NCI-H526 treated with DMSO at 0.1 percent for 48 hours (cell line): Measurements from ENCODE around the gene ASAP3.

ENCODE experiments used
- DNase-seq: peaks from one replicate; lab custom pipeline; 2025; lab: John Stamatoyannopoulos, UW

Gene ASAP3

DNA sequence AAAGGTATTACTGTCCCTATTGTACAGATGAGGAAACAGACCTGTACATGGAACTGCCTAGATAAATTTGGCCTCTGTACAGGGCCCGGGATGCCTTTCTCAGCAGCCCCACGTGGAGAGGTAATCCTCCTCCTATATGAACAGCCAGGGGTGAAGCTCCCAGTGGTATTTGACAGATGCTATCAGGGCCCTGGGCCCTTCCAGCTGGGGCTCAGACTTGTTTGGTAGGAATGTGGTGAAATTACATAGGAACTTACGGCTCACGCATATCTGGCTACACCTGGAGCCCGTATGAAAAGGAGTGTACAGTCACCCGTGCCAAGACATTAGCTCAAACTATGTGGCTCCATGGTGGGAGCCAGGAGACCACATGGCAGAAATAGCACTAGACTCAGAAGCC is 34.7 kb downstream of the ASAP3 start:
- DNase-seq: no peak

DNA sequence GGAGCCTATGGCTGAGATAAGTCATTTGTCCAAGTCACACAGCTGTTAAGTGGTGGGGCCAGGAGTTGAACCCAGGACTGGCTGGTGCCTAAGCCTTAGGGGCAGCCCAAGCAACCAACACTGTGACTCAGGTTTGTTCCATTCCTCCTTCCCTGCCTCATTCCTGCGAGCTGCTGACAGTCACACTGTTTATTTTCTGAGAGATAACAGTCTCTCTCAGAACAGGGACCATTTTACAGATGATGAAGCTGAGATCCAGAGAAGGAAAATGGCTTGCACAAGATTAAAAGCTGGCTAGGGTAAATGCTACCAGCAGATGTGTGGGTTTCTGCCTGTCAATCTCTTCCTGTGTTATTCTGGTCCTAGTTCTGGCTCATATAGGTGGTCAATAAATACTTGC is 35.1 kb downstream of the ASAP3 start:
- DNase-seq: no peak

DNA sequence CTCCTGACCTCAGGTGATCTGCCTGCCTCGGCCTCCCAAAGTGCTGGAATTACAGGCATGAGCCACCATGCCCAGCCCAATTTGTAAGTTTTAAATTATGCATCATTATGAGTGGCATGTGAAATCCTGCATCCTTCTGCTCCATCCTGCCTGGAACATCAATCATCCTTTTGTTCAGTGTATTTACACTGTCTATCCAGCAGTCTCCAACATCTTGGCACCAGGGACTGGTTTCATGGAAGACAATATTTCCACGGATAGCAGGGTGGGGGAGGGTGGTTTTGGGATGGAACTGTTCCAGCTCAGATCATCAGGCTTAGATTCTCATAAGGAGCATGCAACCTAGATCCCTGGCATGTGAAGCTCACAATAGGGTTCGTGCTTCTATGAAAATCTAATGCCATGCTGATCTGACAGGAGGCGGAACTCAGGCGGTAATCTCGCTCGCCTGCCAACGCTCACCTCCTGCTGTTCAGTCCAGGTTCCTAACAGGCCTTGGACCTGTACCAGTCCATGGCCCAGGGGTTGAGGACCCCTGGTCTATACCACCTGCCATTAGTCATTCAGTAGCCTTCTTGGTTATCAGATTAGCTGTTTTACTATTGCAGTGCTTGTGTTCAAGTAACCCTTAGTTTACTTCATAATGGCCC is 37.2 kb downstream of the ASAP3 start:
- DNase-seq: no peak

DNA sequence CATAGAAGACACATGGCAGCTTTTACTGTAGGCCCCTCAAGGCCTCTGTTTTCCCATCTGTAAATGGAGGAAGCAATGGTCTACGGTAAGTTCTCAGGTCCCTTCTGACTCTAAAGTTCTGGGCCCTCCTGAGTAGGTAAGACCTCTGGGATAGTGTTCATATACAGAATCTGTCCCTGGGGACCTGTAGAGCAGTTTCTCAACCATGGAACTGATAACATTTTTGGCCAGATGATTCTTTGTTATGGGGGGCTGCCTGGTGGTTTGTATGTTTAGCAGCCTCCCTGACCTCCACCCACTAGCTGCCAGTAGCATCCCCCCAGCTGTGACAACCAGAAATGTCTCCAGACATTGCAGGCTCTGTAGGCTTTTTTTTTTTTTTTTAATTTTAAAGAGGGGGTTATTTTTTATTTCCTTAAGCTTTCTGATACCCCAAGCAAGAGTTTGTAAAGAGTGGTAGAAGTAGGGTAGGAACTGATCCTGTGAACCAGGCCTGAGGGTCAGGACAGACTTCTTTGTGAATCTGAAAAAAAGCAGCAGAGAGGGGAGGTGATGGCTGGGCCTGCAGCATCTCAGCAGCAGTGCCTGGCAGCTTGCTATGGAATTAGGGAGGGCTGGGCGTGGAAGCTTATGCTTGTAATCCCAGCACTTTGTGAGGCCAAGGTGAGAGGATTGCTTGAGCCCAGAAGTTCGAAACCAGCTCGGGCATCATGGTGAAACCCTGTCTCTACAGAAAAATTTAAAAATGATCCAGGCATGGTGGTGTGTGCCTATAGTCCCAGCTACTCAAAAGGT is 39.2 kb downstream of the ASAP3 start:
- DNase-seq: no peak

DNA sequence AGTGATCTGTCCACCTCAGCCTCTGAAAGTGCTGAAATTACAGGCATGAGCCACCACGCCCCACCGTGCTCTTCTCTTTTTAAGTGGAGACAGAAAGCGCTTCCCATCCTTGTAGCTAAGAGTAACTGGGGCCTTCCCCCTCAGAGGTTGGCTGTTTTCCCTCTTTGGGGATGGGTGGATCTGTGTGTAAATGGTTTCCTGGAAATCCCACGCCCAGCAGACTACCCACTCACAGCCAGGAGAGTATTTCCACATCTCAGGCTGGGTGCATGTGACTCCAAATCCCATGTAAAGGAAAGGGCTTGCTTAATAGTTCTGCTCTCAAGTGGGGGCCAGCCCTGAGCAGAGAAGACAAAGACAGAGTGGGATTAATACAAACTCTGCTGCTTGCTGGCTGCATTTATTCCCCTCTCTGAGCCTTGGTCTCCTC is 39.9 kb downstream of the ASAP3 start:
- DNase-seq: no peak

DNA sequence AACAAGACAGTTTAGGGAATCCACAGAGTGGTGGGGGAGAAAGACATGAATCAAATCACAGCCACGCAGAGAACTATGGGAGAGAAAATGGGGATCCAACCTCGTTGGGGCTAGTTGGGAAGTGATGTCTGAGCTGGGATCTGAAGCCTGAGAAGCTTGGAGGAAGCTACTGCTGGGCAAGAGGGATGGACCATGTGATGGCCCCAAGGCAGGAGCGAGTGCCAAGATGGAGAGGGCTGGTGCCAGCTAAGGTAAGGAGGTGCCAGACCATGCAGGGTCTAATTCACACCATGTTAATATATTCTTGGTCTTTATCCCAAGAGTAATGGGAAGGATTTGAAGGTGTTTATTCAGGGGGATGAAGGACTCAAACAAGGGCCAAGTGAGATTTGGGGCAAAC is 41.2 kb downstream of the ASAP3 start:
- DNase-seq: no peak

DNA sequence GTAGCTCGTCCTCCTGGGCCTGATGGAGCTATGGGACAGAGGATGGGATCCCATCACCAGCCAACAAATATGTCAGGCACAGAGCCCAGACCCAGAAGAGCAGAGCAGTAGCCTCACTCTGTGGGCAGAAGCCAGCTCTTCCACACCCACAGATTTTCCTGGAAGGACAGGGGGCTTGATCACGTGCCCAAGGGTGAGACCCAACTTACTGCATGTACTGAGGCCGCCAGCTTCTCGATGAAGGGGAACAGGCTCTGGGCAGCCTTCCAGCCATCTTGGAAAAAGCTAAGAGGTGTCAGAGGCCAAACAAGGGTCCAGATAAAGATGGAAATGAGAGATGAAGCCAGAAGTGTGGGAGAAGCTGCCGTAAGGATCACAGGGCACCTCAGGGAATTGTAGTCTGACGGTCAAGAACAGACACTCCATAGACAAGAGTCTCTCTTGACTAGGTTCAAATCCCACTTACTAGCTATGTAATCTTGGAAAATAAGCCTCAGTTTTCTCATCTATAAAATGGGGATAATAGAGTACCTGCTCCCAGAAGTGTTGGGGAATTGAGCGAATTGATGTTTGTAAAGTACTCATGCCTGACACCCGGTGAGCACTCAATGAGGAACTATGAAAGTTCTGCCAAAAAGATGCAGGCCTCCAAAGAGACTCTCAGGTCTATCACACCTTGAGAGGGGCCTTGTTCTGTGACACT is 42.4 kb downstream of the ASAP3 start:
- no peak for DNase-seq

DNA sequence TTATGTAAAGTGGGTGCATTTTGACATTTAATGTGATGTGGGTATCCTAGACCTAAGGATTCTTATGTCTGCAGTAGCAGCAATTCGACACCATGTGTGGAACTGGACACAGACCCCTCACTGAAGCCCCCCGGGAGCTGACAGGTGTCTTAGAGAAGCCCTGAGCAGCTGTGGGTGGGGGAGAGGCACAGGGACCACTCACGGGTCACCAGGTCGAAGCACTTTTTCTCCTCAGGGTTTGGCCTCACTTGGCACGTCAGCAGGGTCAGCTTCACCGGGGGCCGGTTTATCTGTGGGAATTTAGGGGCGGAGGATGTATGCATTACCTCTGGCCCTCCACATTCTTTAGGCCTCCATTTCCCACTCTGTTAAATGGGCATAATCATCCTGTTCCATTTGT is 45.4 kb downstream of the ASAP3 start:
- DNase-seq: no peak

DNA sequence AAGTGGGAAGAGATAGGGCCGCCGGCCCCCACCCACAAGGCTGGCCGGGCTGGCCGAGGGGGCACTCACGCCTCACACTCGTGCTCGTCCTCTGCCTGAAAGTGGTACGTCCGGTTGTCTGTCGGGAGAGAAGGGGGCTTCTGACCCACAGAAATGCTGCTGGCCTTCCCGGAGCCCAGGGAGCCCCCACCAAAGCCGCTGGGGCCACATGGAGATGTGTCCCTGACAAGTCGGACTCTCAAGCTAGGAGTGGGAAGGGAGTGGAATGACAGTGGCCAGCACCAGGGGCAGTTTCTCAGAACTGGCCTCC is 46.7 kb downstream of the ASAP3 start:
- DNase-seq: no peak

GRCh38 chr1:23436520-23437354 is 47.2 kb downstream of the ASAP3 start:
- DNase-seq: no peak

- DNase-seq: no peak
Observed at GRCh38 chr1:23434260-23434775, 49.7 kb downstream of the ASAP3 start.

- no peak for DNase-seq
Observed at GRCh38 chr1:23433122-23433521, 50.9 kb downstream of the ASAP3 start.

- no peak for DNase-seq
Observed at GRCh38 chr1:23431431-23431830, 52.5 kb downstream of the ASAP3 start.

- no peak for DNase-seq
Observed at GRCh38 chr1:23430803-23431202, 53.2 kb downstream of the ASAP3 start.

GRCh38 chr1:23428136-23428905 is 55.7 kb downstream of the ASAP3 start:
- no peak for DNase-seq

DNA sequence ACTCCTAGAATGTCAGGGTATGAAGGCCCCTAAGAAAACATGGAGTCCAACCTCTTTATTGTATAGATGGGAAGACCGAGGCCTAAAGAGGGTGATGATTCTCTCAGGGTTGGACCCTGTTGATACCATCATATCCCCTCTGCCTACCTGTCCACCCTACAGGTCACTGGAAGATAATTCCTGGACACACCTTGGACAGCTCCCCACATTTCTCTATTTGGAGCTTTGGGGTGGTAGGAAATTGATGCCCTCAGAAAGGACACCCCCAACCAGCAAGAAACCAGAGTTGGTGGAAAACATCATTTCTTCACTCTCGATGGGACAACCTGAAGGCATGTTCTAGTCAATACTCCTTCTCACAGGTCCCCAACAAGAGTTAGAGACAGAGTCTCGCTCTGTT is 56.4 kb downstream of the ASAP3 start:
- DNase-seq: no peak

- no peak for DNase-seq
Observed at GRCh38 chr1:23426828-23427227, 57.2 kb downstream of the ASAP3 start.

- DNase-seq: no peak
Observed at GRCh38 chr1:23425193-23425494, 58.8 kb downstream of the ASAP3 start.

- no peak for DNase-seq
Observed at GRCh38 chr1:23424293-23425192, 59.4 kb downstream of the ASAP3 start, which contains the start of gene TCEA3. TCEA3 (minus strand) TSS chr1:23424748; CDS start chr1:23424633, 115 bp downstream.
